IMR-90 (cell line): ENCODE data around the gene S1PR1. TPM values are rescaled to one million over a fixed set of nuclear protein-coding genes. Genes with fewer than 3 reads are reported as not detected.

ENCODE experiments used
- ATAC-seq: fragments of 200-7000 bp; cut with Tn5 transposase; 2 replicates; pipeline ENCODE4 v1.9.1; 2020; ENCODE audit warnings: low read depth, mild to moderate bottlenecking, moderate library complexity
- BruUV-seq: library from RNA; stranded (reverse); fragments of 400-500 nt; replicated peaks from 2 replicates; lab custom pipeline; 2021; lab: Mats Ljungman, UMichigan
- CTCF ChIA-PET: fragments of 300-600 bp; formaldehyde crosslinking; extraction: SDS; loops from one replicate; lab custom pipeline; 2021; ENCODE audit warnings: antibody characterized with exemption; lab: Yijun Ruan, JAX
- POLR2A ChIA-PET: fragments of 300-600 bp; sonication (Branson Sonifier 250); formaldehyde crosslinking; loops from one replicate; lab custom pipeline; 2022; ENCODE audit warnings: antibody characterized with exemption; ENCODE audit not compliant: unreplicated experiment; lab: Charles Lee
- DNase-seq: peaks from one replicate; pipeline ENCODE4 v3.0.0; 2013
- H2AFZ ChIP-seq: replicated peaks from 2 replicates; pipeline ENCODE3; 2013; ENCODE audit warnings: low read length, mild to moderate bottlenecking; ENCODE audit not compliant: poor library complexity
- H2AK5ac ChIP-seq: 2 replicates; pipeline ENCODE4 v1.6.1; 2013; ENCODE audit warnings: low read depth, low read length, inconsistent platforms
- H2AK9ac ChIP-seq: replicated peaks from 2 replicates; pipeline ENCODE3; 2013; ENCODE audit warnings: mild to moderate bottlenecking, low read depth, low read length, moderate library complexity; ENCODE audit not compliant: poor library complexity
- H2BK120ac ChIP-seq: 2 replicates; pipeline ENCODE4 v1.6.1; 2013; ENCODE audit warnings: low read depth, low read length, inconsistent platforms
- H2BK15ac ChIP-seq: 3 replicates; pipeline ENCODE4 v1.6.1; 2013; ENCODE audit warnings: low read depth, low read length, inconsistent platforms
- H2BK20ac ChIP-seq: 2 replicates; pipeline ENCODE4 v1.6.1; 2013; ENCODE audit warnings: low read depth, mild to moderate bottlenecking, inconsistent platforms, low read length, moderate library complexity
- H2BK5ac ChIP-seq: 2 replicates; pipeline ENCODE4 v1.6.1; 2013; ENCODE audit warnings: mild to moderate bottlenecking, low read depth, low read length, inconsistent platforms; ENCODE audit not compliant: poor library complexity, severe bottlenecking
- H3K14ac ChIP-seq: replicated peaks from 2 replicates; pipeline ENCODE4 v1.6.1; 2013; ENCODE audit warnings: low read depth, low read length, inconsistent platforms
- H3K18ac ChIP-seq: 2 replicates; pipeline ENCODE4 v1.6.1; 2013; ENCODE audit warnings: low read depth, low read length, control low read depth
- H3K23ac ChIP-seq: 2 replicates; pipeline ENCODE4 v1.6.1; 2013; ENCODE audit warnings: low read depth, low read length, inconsistent platforms
- H3K27ac ChIP-seq: 2 replicates; pipeline ENCODE4 v1.5.1; 2013; ENCODE audit warnings: mild to moderate bottlenecking, control low read depth, low read length; ENCODE audit not compliant: insufficient read depth
- H3K27me3 ChIP-seq: 2 replicates; pipeline ENCODE4 v1.6.1; 2013; ENCODE audit warnings: low read length; ENCODE audit not compliant: control insufficient read depth, insufficient read depth
- H3K36me3 ChIP-seq: 2 replicates; pipeline ENCODE4 v1.6.1; 2013; ENCODE audit warnings: low read length, mixed read lengths; ENCODE audit not compliant: control insufficient read depth, insufficient read depth
- H3K4ac ChIP-seq: 2 replicates; pipeline ENCODE4 v1.6.1; 2013; ENCODE audit warnings: low read depth, low read length, inconsistent platforms
- H3K4me1 ChIP-seq: 2 replicates; pipeline ENCODE4 v1.6.1; 2013; ENCODE audit warnings: low read length, mixed read lengths; ENCODE audit not compliant: control insufficient read depth, insufficient read depth
- H3K4me2 ChIP-seq: 2 replicates; pipeline ENCODE4 v1.6.1; 2013; ENCODE audit warnings: low read depth, mild to moderate bottlenecking, control low read depth, low read length, moderate library complexity
- H3K4me3 ChIP-seq: 2 replicates; pipeline ENCODE4 v1.5.1; 2013; ENCODE audit warnings: low read depth, mild to moderate bottlenecking, control low read depth, low read length, moderate library complexity; ENCODE audit not compliant: insufficient read depth
- H3K56ac ChIP-seq: 2 replicates; pipeline ENCODE4 v1.6.1; 2013; ENCODE audit warnings: low read length, inconsistent platforms; ENCODE audit not compliant: insufficient read depth; ENCODE audit errors: extremely low read depth
- H3K79me1 ChIP-seq, 2 experiments: 2 replicates each; pipeline ENCODE4 v1.6.1; 2013; ENCODE audit warnings: low read length in 2 of 2, inconsistent platforms in 1 of 2, low read depth in 1 of 2
- H3K9ac ChIP-seq: 2 replicates; pipeline ENCODE4 v1.6.1; 2013; ENCODE audit warnings: low read depth, low read length, control low read depth
- H3K9me1 ChIP-seq: 2 replicates; pipeline ENCODE4 v1.6.1; 2013; ENCODE audit warnings: low read length, inconsistent platforms; ENCODE audit not compliant: insufficient read depth
- H3K9me3 ChIP-seq: 2 replicates; pipeline ENCODE4 v1.6.1; 2013; ENCODE audit warnings: low read length; ENCODE audit not compliant: control insufficient read depth, insufficient read depth
- H4K20me1 ChIP-seq: 2 replicates; pipeline ENCODE4 v1.6.1; 2013; ENCODE audit warnings: low read length, inconsistent platforms; ENCODE audit not compliant: insufficient read depth
- H4K5ac ChIP-seq: 2 replicates; pipeline ENCODE4 v1.6.1; 2013; ENCODE audit warnings: mild to moderate bottlenecking, low read depth, low read length, control low read depth
- H4K8ac ChIP-seq, 2 experiments: 2 replicates each; pipeline ENCODE4 v1.6.1; 2013; ENCODE audit warnings: low read depth in 2 of 2, low read length in 2 of 2, control low read depth in 1 of 2, inconsistent platforms in 1 of 2
- H4K91ac ChIP-seq: 2 replicates; pipeline ENCODE4 v1.6.1; 2013; ENCODE audit warnings: low read depth, low read length, inconsistent platforms; ENCODE audit not compliant: insufficient read depth
- CEBPB ChIP-seq: IDR thresholded peaks from 2 replicates; pipeline ENCODE4 v1.6.1; 2012; ENCODE audit warnings: low read depth, low read length, improper control_type of control experiment
- FOS ChIP-seq: fragments of 150-350 bp; IDR thresholded peaks from 2 replicates; pipeline ENCODE4 v1.6.1; 2016; ENCODE audit warnings: low read depth, low read length
- MAFK ChIP-seq: IDR thresholded peaks from 2 replicates; pipeline ENCODE4 v1.6.1; 2012; ENCODE audit warnings: low read depth, low read length, improper control_type of control experiment
- RFX5 ChIP-seq: IDR thresholded peaks from 2 replicates; pipeline ENCODE4 v1.8.0; 2012; ENCODE audit warnings: low read depth, mild to moderate bottlenecking, low read length, moderate library complexity
- WGBS, 2 experiments: methylation state at CpG; one replicate each; pipeline versions ENCODE4 v1.1.5 to v1.1.7; 2013; ENCODE audit warnings: missing lambda C conversion rate in 2 of 2; ENCODE audit not compliant: insufficient read length in 1 of 2; ENCODE audit errors: extremely low coverage in 2 of 2; 5-methylcytosine and 5-hydroxymethylcytosine counted together
- dilution Hi-C: fragments of 300-500 bp; cut with HindIII; formaldehyde crosslinking; loops from one replicate; pipeline ENCODE4 v1.14.3; 2018; ENCODE audit warnings: low sequenced_read_pairs; ENCODE audit not compliant: unreplicated experiment
- in situ Hi-C: fragments of 300-500 bp; cut with MboI; formaldehyde crosslinking; loops from 3 replicates; pipeline ENCODE4 v1.14.3; 2019; ENCODE audit warnings: low sequenced_read_pairs, inconsistent platforms, mixed read lengths
- intact Hi-C: fragments of 100-400 bp; cut with micrococcal nuclease; formaldehyde crosslinking; loops from 2 replicates; pipeline ENCODE4 v1.10.0; 2022
- polyA plus RNA-seq, 3 experiments: library from polyadenylated mRNA; depleted of rRNA; stranded (reverse); fragments of >200 nt; gene quantifications; 2 replicates each; pipeline ENCODE4 v1.2.3, GENCODE V29; 2012; ENCODE audit warnings: low replicate concordance in 1 of 3
- total RNA-seq: library from RNA; depleted of rRNA; stranded (reverse); fragments of >200 nt; gene quantifications from 2 replicates; pipeline ENCODE4 v1.2.3, GENCODE V29; 2012
- TF ChIP-seq, protein P1 (sequence below): fragments of 150-350 bp; IDR thresholded peaks from 2 replicates; pipeline ENCODE4 v1.6.1; 2016; ENCODE audit warnings: low read depth, mild to moderate bottlenecking, low read length, moderate library complexity, borderline replicate concordance
- TF ChIP-seq, protein P2 (sequence below): fragments of 150-350 bp; IDR thresholded peaks from 2 replicates; pipeline ENCODE4 v1.6.1; 2017; ENCODE audit warnings: mild to moderate bottlenecking, antibody characterized with exemption, low read length, low read depth
- TF ChIP-seq, protein P3 (sequence below): conservative IDR thresholded peaks from 2 replicates; pipeline ENCODE4 v1.5.1; 2012; ENCODE audit warnings: mild to moderate bottlenecking, low read depth, low read length, improper control_type of control experiment

S1PR1 gene
- total and polyA plus RNA-seq, 2 of the 4 experiments (the other 2 are of a cell fraction) = 12.9 to 15.6 TPM

DNA sequence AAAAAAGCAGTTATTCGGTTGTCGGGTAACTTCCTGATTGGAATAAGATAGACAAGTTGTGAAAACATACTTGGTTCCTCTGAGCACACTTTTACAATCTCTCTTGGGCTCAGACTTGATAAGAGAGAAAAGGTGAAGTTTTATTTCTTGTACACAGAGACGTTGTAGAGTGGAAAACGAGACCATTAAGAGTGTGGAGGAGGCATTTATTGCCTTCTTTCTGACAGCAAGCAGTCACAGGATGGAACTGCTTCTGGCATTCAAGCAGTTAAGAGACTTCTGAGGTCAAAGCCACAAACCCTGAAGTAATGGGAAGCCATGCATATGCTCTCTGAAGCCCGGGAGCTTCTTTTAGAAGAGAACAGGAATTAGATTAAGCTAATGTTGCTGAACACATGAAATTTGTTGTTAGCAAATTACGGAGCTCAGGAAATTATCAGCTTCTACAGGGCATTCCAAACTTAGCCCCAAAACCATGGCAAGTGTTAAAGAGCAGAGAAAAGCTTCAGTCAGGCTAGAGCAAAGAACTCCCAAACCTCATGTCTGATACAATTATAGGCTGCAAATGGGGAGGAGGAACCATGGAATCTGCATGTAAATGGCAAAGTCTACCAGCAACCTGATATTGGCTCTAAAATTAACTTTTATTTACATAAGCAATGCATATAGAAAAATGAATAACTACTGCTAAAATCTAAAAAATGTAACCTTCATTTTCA lies 26.0 kb downstream of the S1PR1 start:
- H3K27me3 ChIP-seq = no peaks in the 10 kb centered on the region; the same call in 1 of the 2 replicates
- no peak overlapping the region for H4K91ac ChIP-seq
- no peak overlapping the region for H3K27ac ChIP-seq
- ATAC-seq (peak; percentile 24; the same call in 1 of the 2 replicates), DNase-seq (no peak)
- no peak overlapping the region for H3K56ac ChIP-seq
- H3K9me1 ChIP-seq = no peaks in the 10 kb centered on the region
- H3K36me3 ChIP-seq = no peaks in the 10 kb centered on the region
- no peak overlapping the region; the same call in 1 of the 2 replicates for H3K14ac ChIP-seq
- no peak overlapping the region for H2BK15ac ChIP-seq
- H2BK120ac ChIP-seq = no peak overlapping the region
- no peak overlapping the region for H3K9ac ChIP-seq
- H3K23ac ChIP-seq = no peak overlapping the region
- H3K79me1 ChIP-seq = no peaks in the 10 kb centered on the region
- H4K20me1 ChIP-seq = no peaks in the 10 kb centered on the region
- H3K4me2 ChIP-seq = no peak overlapping the region; the same call in 1 of the 2 replicates
- no peak overlapping the region for H3K4me3 ChIP-seq
- POLR2A ChIA-PET = no interaction called here
- dilution Hi-C loops (no loop called here), in situ Hi-C loops (no loop called here), intact Hi-C loops (no loop called here)
- H4K5ac ChIP-seq = no peak overlapping the region
- WGBS, 2 experiments = no CpG with 5 or more reads among the region's 6 CpGs
- CTCF ChIA-PET = interaction anchor here (1.1 kb wide), 2 partner anchors 24 to 25 kb away, joined by 3 read pairs; no protein-coding TSS in a partner anchor
- no peak overlapping the region for H4K8ac ChIP-seq
- H3K9me3 ChIP-seq = no peaks in the 10 kb centered on the region
- H2AK9ac ChIP-seq = no peak overlapping the region
- no peak overlapping the region for H2BK5ac ChIP-seq
- H3K4ac ChIP-seq = no peak overlapping the region
- H2AK5ac ChIP-seq = no peak overlapping the region
- H2AFZ ChIP-seq = peak overlapping the region; percentile 28
- H2BK20ac ChIP-seq = no peak overlapping the region
- BruUV-seq = no TSS peak
- peaks cover 2% of the 10 kb centered on the region for H3K4me1 ChIP-seq
- no peak overlapping the region for H3K18ac ChIP-seq
- no peak for TF ChIP-seq FOS
- TF ChIP-seq CEBPB = no peak
- TF ChIP-seq, protein P1, sequence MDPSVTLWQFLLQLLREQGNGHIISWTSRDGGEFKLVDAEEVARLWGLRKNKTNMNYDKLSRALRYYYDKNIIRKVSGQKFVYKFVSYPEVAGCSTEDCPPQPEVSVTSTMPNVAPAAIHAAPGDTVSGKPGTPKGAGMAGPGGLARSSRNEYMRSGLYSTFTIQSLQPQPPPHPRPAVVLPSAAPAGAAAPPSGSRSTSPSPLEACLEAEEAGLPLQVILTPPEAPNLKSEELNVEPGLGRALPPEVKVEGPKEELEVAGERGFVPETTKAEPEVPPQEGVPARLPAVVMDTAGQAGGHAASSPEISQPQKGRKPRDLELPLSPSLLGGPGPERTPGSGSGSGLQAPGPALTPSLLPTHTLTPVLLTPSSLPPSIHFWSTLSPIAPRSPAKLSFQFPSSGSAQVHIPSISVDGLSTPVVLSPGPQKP = no peak
- TF ChIP-seq, protein P2, sequence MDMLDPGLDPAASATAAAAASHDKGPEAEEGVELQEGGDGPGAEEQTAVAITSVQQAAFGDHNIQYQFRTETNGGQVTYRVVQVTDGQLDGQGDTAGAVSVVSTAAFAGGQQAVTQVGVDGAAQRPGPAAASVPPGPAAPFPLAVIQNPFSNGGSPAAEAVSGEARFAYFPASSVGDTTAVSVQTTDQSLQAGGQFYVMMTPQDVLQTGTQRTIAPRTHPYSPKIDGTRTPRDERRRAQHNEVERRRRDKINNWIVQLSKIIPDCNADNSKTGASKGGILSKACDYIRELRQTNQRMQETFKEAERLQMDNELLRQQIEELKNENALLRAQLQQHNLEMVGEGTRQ = no peak
- no peak for TF ChIP-seq RFX5
- TF ChIP-seq, protein P3, sequence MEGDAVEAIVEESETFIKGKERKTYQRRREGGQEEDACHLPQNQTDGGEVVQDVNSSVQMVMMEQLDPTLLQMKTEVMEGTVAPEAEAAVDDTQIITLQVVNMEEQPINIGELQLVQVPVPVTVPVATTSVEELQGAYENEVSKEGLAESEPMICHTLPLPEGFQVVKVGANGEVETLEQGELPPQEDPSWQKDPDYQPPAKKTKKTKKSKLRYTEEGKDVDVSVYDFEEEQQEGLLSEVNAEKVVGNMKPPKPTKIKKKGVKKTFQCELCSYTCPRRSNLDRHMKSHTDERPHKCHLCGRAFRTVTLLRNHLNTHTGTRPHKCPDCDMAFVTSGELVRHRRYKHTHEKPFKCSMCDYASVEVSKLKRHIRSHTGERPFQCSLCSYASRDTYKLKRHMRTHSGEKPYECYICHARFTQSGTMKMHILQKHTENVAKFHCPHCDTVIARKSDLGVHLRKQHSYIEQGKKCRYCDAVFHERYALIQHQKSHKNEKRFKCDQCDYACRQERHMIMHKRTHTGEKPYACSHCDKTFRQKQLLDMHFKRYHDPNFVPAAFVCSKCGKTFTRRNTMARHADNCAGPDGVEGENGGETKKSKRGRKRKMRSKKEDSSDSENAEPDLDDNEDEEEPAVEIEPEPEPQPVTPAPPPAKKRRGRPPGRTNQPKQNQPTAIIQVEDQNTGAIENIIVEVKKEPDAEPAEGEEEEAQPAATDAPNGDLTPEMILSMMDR = no peak
- TF ChIP-seq MAFK = no peak
